ENCODE results near the gene IGSF22. TPM values are rescaled to one million over a fixed set of nuclear protein-coding genes. Genes with fewer than 3 reads are reported as not detected.

The IGSF22 gene
- total RNA-seq, 4 donors from 2014 or later, result 1.0 TPM; not detected in 3

- H3K4me1 ChIP-seq, result no peaks in the 10 kb centered on the region
- no peak for DNase-seq
- H3K27ac ChIP-seq, result no peak overlapping the region
- H3K9me3 ChIP-seq, result no peaks in the 10 kb centered on the region
- intact Hi-C loops (cut with DNase I; ENCODE audit: low total_unique reads), result no loop called here
- no peaks in the 10 kb centered on the region for H3K36me3 ChIP-seq
- H3K4me3 ChIP-seq, result no peak overlapping the region
- TF ChIP-seq POLR2A (IDR thresholded peaks at IDR 0.05), result no peak
- no peak for TF ChIP-seq CTCF (IDR thresholded peaks at IDR 0.05)
- no peaks in the 10 kb centered on the region for H3K27me3 ChIP-seq
These were observed 5.5 kb upstream of the IGSF22 start for GRCh38 chr11:18731441-18731840.

- no peak for TF ChIP-seq CTCF (IDR thresholded peaks at IDR 0.05)
- TF ChIP-seq POLR2A (IDR thresholded peaks at IDR 0.05), result no peak
- no peak for DNase-seq
- no peaks in the 10 kb centered on the region for H3K9me3 ChIP-seq
- H3K27me3 ChIP-seq, result no peaks in the 10 kb centered on the region
- no peaks in the 10 kb centered on the region for H3K36me3 ChIP-seq
- intact Hi-C loops (cut with DNase I; ENCODE audit: low total_unique reads), result no loop called here
- no peak overlapping the region for H3K27ac ChIP-seq
- no peaks in the 10 kb centered on the region for H3K4me1 ChIP-seq
- no peak overlapping the region for H3K4me3 ChIP-seq
These were observed 4.0 kb upstream of the IGSF22 start for GRCh38 chr11:18730020-18730419.

GRCh38 chr11:18729426-18729825 is 3.4 kb upstream of the IGSF22 start:
- no peak for TF ChIP-seq CTCF (IDR thresholded peaks at IDR 0.05)
- no peak for TF ChIP-seq POLR2A (IDR thresholded peaks at IDR 0.05)
- Histone ChIP-seq H3K9me3 (no peaks in the 10 kb centered on the region), H3K27ac (no peak overlapping the region), H3K27me3 (no peaks in the 10 kb centered on the region), H3K4me3 (no peak overlapping the region), H3K4me1 (no peaks in the 10 kb centered on the region), H3K36me3 (no peaks in the 10 kb centered on the region)
- no peak for DNase-seq
- intact Hi-C loops (cut with DNase I; ENCODE audit: low total_unique reads), result no loop called here

GRCh38 chr11:18728658-18729057 is 2.7 kb upstream of the IGSF22 start:
- H3K4me3 ChIP-seq, result no peak overlapping the region
- intact Hi-C loops (cut with DNase I; ENCODE audit: low total_unique reads), result no loop called here
- no peak for DNase-seq
- no peak overlapping the region for H3K27ac ChIP-seq
- H3K4me1 ChIP-seq, result no peaks in the 10 kb centered on the region
- H3K36me3 ChIP-seq, result no peaks in the 10 kb centered on the region
- no peak for TF ChIP-seq CTCF (IDR thresholded peaks at IDR 0.05)
- no peak for TF ChIP-seq POLR2A (IDR thresholded peaks at IDR 0.05)
- H3K9me3 ChIP-seq, result no peaks in the 10 kb centered on the region
- no peaks in the 10 kb centered on the region for H3K27me3 ChIP-seq

- Histone ChIP-seq H3K9me3 (no peaks in the 10 kb centered on the region), H3K27ac (no peak overlapping the region), H3K4me3 (no peak overlapping the region), H3K4me1 (no peaks in the 10 kb centered on the region), H3K36me3 (no peaks in the 10 kb centered on the region), H3K27me3 (no peaks in the 10 kb centered on the region)
- DNase-seq, result peak in 1 of 2 donors; percentile 24
- TF ChIP-seq POLR2A (IDR thresholded peaks at IDR 0.05), result no peak
- peak; percentile 20 to 62 (median 48) for TF ChIP-seq CTCF (IDR thresholded peaks at IDR 0.05)
- intact Hi-C loops (cut with DNase I; ENCODE audit: low total_unique reads), result no loop called here
These were observed 1.7 kb upstream of the IGSF22 start for GRCh38 chr11:18727479-18728236.
